ENCODE measurements around the gene ZBTB7C.

Gene ZBTB7C

GRCh38 chr18:48009116-48009745 lies 400.0 kb downstream of the ZBTB7C start:
- in situ Hi-C loops (cut with HindIII; ENCODE audit: low sequenced_read_pairs) = no loop called here
- no peak overlapping the region for H3K4me3 ChIP-seq (ENCODE audit: low read depth, low read length)
- TF ChIP-seq CTCF (IDR thresholded peaks at IDR 0.05; ENCODE audit: low read depth, low read length) = no peak
- DNase-seq (ENCODE audit: low read depth, low spot score) = no peak

DNA sequence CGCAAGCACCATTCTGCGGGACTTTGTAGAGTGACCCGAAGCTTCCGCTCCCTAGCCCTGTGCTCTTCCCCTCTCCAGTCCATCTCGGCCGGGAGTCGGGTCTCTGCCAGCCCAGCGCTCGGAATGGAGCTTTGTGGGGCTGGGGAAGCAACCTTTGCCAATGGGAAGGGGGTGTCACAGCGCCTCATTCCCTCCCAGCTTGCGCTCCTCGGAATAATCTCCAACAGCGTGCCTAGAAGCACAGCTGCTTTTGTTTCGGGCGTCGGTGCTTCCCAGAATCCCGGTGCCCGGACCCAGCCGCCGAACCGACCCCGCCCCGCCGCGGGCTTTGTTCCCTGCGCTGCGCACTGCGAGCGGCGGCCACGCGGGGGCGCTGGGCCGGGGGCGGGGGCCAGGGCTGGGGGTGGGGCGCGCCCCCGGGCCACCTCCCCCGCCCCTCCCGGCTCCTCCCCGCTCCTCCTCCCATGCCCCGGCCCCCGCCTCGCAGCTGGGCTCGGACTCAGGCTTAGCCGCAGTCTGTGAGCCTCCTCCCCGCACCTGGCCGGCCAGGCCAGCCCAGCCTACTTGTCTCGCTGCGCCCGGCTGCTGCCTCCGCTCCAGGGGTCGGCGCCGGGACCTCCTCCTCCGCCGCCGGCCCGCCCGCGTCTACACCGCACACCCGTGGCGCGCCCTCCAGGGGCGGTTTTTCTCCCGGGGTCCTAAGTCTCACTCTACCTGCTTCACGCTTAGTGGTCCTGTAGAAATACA lies 401.1 kb downstream of the ZBTB7C start:
- in situ Hi-C loops (cut with HindIII; ENCODE audit: low sequenced_read_pairs) = no loop called here
- peak; percentile 41 for TF ChIP-seq CTCF (IDR thresholded peaks at IDR 0.05; ENCODE audit: low read depth, low read length)
- DNase-seq (ENCODE audit: low read depth, low spot score) = peak; percentile 51
- peak overlapping the region; percentile 53 for H3K4me3 ChIP-seq (ENCODE audit: low read depth, low read length)

DNA sequence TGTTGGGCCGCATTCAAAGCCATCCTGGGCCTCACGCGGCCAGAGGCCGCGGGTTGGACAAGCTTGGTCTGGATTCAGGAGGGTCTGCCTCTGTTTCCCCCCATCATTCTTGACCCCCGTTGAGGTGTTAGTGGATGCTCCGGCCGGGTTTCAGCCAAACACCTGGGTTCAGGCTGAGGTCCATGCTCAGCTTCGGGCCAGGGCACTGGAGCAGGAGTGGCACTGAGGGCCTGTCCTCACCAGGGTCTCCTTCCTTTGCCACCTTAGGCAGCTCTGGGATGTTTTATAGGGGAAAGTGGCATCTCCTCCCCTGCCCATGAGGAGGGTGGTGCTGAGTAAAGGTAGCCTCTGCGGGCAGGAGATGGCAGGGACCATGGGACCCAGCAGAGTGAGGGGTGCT lies 401.8 kb downstream of the ZBTB7C start:
- no peak for TF ChIP-seq CTCF (IDR thresholded peaks at IDR 0.05; ENCODE audit: low read depth, low read length)
- no peak for DNase-seq (ENCODE audit: low read depth, low spot score)
- in situ Hi-C loops (cut with HindIII; ENCODE audit: low sequenced_read_pairs) = no loop called here
- peak overlapping the region; percentile 53 for H3K4me3 ChIP-seq (ENCODE audit: low read depth, low read length)

DNA sequence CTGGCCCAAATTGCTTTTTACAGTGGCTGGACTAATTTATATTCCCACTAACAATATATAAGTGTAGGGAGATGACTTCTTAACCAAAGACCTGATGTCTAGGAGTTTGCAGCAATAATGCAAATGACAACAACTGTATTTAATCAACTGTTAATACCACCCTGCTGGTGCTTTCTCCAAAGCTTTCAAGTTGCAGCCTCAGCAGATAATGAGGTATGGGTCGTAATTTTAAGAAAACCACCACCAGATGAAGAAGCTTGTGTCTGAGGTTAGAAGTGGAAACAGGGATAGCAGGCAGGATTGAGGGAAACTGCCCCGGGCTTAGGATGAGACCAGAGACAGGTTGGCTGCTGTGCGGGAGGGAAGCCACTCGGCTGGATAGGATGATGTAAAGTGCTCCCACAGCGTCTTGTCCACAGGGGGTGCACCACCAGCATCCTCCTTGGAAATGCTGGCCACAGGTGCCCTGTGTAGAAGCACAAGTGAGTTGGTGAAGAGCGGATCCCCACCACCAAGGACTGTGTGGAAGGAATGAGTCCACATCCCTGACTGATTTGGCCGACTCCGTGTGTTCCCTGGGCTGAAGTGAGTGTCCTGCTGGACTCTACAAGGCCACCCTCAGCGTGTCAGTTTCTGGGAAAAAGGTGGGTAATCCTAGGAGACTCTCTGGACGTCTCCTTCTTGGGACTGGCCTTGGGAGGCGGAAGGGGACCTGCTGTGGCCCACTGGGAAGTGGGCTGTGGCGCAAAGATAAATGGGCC lies 402.6 kb downstream of the ZBTB7C start:
- no peak for DNase-seq (ENCODE audit: low read depth, low spot score)
- in situ Hi-C loops (cut with HindIII; ENCODE audit: low sequenced_read_pairs) = no loop called here
- H3K4me3 ChIP-seq (ENCODE audit: low read depth, low read length) = no peak overlapping the region
- no peak for TF ChIP-seq CTCF (IDR thresholded peaks at IDR 0.05; ENCODE audit: low read depth, low read length)

- no peak overlapping the region for H3K4me3 ChIP-seq (ENCODE audit: low read depth, low read length)
- no peak for DNase-seq (ENCODE audit: low read depth, low spot score)
- in situ Hi-C loops (cut with HindIII; ENCODE audit: low sequenced_read_pairs) = no loop called here
- TF ChIP-seq CTCF (IDR thresholded peaks at IDR 0.05; ENCODE audit: low read depth, low read length) = no peak
Observed at GRCh38 chr18:48004577-48004976, 404.6 kb downstream of the ZBTB7C start.

DNA sequence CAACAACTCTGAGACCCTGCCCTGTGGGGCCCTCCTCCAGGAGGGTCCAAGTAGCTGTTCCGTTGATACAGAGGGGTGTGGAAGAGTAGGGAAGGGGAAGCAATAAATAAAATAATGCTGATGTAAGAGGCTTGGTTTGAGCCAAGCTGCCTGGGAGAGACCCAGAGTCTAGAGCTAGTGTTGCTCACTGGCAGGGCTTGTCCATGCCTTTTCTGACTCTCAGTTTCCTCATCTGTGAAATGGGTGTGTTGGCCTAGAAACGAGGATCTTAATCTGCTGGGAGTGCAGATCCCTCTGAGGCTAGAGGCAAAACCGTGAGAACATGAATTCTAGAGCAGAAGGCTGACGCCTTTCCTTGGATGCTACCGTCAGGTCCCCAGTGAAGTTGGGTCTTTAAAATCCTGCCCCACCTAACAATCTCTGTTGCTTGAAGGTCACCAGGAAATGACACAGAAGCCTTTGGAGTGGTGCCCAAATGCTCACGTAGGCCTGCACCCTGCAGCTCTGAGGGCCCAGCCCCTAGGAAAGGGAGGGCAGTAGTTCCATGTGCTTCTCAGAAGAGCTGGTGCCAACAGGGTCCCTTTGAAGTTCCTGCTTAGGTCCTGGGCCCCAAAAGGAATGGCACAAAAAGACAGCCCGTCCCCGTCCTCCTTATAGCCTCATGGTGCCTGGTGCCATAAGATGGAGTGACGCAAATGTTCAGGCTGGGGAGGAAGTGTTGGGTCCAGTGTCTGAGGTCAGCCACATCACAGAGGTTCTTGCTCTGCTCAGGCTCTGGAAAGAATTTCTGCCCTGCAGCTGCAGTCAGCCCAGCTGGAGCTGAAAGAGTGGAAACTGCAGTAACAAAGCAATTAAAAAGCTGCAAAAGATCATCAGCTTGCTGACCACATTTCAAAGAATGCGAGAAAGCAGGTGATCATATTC lies 405.5 kb downstream of the ZBTB7C start:
- in situ Hi-C loops (cut with HindIII; ENCODE audit: low sequenced_read_pairs) = no loop called here
- DNase-seq (ENCODE audit: low read depth, low spot score) = peak; percentile 66
- no peak overlapping the region for H3K4me3 ChIP-seq (ENCODE audit: low read depth, low read length)
- no peak for TF ChIP-seq CTCF (IDR thresholded peaks at IDR 0.05; ENCODE audit: low read depth, low read length)
